Stimulated activated CD4-positive, alpha-beta T cell treated with anti-CD3 and anti-CD28 coated beads, Interleukin-4, amount 100 ng/mL, for 4 hours (primary cell): ENCODE results near the gene SP1.
A peak's percentile ranks its signal among the peaks of the same experiment; 100 is the strongest.

Experiments
- DNase-seq, 2 experiments: peaks; one replicate each; pipeline ENCODE4 v3.0.0-alpha.2; 2020

The SP1 gene

DNA sequence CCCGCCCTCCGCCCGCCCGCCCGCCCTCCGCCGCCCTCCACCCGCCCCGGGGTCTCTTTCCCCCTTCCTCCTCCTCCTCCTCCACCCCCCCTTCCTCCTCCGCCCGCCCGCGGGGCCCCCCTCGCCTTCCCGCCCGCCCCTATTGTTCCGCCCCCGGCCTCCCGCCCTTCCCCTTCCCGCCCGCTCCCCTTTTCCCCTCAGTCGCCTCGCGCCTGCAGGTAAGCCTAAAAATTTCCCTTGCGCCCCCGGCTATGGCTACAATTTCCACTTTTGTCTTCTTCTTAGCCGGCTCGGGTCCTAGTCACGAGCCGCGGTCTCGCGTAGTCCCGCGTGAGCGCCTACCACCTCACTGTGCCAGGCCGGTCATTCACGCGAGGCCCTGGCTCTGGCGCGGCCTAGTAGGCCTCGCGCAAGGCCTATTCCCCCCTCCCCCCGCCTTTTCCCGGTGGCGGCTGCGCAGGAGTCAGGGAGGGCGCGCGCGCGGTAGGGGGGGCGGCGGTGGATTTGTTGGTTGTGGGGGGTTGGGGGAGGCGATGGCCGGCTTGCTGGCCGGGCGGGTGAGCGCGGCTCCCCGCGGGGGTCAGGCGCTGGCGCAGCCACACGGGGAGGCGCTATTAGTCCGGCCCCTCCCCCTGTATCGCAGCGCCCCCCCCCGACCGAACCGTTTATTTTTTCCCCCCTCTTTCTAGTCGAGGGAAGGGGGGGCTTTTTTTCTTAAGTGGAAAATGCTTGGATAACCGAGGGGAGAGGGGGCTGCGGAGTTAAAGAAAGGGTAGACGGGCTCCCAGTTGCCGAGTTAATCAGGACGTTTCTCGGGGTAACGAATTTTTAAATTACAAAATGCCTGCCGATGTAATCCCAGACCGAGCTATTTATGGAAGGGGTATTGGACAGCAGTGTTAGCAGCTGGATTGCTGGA lies 72.4 kb downstream of the SP1 start:
- peak; percentile 71 to 72 for DNase-seq

DNA sequence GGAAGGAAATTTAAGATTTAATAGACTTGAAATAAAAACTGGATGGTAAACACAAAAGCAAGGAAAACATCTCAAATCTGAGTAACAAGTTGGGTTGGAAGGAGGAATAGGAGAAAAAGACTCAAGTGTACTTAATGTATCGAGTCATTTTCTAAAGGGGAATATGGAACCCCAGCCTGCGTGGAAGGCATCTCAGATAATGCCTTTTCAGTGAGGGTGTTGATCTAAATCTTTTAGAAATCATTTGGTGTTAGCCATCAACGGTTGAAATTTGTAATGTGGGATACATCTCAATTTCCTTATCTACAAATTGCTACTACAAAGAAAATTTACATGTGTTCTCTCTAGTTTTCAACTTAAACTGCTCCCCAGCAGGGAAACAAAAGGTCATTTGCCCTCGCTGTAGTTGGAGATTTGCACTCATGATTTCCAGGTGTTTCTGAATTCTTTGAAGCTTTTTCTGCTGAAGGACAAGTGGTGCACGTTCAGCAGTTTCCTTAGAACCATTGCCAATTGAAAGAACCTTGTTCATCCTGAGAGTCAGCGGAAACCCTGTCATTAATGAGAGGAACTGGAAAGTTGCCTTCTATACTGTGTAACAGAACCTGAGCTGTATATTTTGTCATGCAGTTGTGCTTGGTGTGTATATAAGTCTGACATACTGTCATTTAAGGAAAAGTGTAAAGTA lies 74.1 kb downstream of the SP1 start:
- no peak for DNase-seq

DNA sequence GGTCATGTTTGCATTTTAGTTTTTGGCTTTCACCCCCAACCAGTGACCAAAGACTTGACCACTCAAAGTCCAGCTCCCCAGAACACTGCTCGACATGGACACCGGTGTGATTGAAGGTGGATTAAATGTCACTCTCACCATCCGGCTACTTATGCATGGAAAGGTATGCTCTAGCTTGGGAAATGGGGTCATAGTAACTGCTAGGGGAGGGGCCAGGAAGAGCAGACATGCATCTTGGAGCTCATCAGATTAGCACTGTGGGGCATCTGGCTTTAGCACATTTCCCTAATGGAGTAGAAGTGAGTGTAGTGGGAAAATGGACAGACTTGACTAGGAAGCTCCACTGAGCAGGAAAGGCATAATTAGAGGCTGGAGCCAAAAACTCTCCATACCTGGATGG lies 74.7 kb downstream of the SP1 start:
- no peak for DNase-seq

DNA sequence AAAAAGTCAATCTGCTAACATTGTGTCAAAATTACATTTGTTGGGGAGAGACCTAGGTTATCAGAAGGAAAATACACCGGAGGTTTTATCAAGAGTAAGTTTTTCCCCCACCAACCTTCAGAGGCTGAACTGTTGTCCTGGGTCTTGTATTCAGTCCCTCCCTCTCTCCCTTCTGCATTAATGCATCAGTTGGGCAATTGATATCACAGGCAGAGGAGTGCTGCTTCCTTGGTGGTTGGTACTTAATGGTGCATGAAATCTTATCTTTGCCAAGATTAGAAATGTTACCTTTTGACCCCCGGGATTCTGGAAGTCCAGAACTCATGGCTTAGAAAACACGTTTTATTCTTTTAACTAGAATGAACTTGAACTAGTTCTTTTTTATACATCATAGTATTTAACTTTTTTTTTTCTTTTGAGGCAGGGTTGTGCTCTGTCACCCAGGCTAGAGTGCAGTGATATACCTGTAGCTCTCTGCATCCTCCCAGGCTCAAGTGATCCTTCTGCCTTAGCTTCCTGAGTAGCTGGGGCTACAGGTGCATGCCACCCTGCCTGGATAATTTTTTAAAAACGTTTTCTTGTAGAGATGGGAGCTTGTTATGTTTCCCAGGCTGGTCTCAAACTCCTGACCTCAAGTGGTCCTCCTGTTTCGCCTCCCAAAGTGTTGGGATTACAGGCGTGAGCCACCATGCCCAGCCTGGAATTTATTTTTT lies 76.8 kb downstream of the SP1 start:
- no peak for DNase-seq

DNA sequence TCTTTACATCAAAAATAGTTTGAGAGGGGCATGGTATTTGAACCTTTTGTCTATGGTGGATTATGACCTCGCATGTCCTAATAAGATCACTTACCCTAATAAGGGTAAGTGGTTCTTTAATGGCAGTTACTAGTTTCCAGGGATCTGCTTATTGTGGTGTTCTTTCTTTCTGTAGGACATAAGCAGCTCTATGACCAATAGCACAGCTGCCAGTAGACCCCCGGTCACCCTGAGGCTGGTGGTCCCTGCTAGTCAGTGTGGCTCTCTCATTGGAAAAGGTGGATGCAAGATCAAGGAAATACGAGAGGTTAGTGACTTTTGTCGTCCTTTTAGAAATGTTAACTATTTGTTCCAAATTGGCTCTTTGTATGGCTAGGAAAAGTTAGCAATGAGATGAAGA lies 79.1 kb downstream of the SP1 start:
- DNase-seq = no peak

DNA sequence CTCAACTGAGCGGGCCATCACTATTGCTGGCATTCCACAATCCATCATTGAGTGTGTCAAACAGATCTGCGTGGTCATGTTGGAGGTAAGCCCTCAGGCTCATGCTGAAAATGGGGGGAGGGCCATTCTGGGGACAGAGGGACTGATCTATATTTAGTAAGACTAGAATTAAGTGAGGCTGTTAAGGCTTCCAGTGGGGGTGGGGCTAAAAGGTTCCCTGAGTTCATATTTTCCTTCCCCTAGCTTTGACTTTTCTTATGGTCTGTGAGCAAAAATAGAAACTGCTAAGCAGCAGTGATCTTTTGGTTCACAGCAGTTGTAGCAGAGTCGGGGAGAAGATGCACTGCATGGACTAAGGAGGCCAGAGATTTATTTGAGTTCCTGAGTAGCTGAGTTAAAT lies 81.1 kb downstream of the SP1 start:
- DNase-seq = no peak

DNA sequence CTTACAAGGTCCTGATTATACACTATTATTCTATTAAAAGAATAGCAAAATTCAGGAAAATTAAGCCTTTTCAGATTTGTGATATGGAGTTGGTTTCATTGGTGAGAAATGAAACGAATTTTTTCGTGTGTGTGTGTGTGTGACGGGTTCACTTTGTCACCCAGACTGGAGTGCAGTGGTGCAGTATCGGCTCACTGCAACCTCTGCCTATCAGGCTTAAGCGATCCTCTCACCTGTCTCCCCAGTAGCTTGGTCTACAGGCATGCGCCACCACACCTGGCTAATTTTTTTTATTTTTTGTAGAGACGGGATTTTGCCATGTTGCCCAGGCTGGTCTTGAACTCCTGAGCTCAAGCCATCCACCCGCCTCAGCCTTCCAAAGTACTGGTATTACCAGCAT lies 81.6 kb downstream of the SP1 start:
- no peak for DNase-seq

DNA sequence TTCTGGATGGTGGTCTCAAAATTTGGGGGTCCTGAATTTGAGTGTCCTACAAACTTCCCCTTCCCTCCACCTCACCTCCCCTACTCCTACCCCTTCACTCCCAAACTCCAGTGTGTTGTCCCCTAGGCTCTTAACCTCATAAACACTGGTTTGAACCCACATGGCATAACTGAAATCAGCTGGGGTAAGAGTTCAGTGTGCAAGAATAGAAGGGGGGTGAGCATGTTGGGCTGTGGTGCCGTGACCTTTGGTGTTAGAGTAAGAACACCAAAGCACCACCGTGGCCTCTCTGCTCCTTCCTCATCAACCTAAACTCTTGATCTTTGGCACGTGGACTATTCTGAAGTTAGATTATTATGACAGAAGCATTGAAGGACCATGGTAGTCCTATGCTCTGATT lies 83.0 kb downstream of the SP1 start:
- no peak for DNase-seq

DNA sequence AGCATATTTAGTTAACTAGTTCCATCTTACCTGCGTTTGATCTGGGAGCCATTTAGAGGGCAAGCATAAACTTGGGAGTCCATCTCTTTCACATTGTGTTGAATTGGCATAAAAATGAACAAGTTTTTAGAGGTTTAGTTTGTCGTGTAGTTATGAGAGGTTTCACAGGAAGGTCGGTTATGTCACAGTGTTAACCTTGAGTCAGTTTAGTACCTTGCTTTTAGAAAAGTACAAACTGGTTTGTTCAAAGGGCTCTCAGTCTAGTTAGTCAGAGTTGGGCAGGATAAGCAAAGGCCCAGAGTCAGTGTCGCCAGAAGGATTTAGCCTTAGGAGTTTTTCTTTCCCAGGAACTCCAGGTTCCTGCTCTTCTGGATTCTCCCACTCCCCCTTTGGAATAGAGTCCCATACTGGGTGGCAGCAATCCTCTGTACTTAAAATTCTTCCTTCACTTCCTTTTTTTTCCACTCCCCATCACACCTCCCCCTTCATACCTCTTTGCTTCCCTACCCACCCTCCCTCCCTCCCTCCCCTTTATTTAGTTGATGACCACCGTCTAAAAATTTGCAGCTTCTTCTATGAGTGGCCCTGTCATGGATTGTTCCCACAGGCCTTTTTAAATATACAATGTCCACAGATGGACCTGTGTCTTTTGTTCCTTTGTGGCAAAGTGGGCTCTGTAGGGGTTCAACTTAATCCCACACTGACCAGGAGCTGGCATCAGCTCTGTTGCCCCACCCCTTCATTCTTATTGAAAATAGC lies 84.0 kb downstream of the SP1 start:
- DNase-seq = no peak

DNA sequence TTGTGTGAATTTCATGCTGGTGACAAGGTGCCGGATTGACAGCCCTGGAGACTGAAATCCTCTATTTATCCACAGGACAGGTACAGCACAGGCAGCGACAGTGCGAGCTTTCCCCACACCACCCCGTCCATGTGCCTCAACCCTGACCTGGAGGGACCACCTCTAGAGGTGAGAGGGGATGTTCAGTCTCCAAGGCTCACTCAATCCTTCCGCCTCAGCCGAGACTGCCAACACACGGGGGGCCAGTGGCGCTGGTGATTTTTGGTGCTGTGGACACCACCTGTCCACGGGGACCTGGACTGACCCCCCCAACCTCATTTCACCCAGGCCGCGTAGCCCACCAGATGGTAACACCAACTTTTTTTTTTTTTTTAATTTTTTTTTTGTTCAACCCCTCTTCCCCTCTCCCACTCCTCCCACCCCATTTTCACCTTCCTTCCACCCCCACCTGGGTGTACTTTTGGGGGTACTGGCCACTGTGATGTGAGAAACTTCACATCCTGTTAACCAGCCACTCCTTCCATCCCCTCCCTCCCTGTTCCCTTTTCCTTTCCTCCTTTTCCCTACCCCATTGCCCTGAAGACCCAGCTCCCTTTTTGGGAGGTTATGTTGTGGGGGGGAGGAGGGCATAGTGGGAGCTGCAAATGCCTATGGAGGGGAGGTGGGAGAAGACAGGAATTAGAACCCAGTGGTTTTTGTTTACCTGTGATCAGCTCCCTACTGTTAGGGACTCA lies 84.9 kb downstream of the SP1 start:
- no peak for DNase-seq

DNA sequence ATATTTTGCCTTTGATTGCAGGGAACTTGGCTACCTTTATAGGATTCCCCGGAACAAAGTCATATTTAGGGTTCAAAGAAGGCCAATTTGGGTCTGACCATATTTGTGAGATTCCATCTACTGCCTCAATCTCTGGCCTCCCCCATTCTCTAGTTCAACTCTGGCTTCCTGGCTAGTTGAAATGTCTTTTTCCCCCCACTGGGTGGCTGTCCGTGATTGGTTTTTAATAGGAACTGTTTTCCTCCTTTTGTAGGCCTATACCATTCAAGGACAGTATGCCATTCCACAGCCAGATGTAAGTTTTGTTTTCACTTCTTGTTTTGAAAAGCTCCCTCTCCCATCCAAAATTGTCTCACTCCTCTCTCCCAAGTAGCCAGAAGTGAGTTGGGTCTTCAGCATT lies 85.7 kb downstream of the SP1 start:
- no peak for DNase-seq
